GM21825 (cell line): ENCODE results near the gene PNPLA8.
"Not testable (repeated sequence)": the region's sequence is repeated elsewhere in the genome, so short reads cannot be mapped to it uniquely, and the experiment has no call there.

Source experiments
- ATAC-seq: cut with Tn5 transposase; IDR thresholded peaks from one replicate; pipeline ENCODE4 v1.9.1; 2021; ENCODE audit warnings: mild to moderate bottlenecking, moderate library complexity; ENCODE audit not compliant: unreplicated experiment

PNPLA8 gene

GRCh38 chr7:108480311-108480710, 45.6 kb downstream of the PNPLA8 start:
- ATAC-seq = no peak

GRCh38 chr7:108479751-108480150, 46.2 kb downstream of the PNPLA8 start:
- no peak for ATAC-seq

- ATAC-seq = no peak
Measured at GRCh38 chr7:108479118-108479517, 46.8 kb downstream of the PNPLA8 start.

GRCh38 chr7:108468246-108468645, 57.7 kb downstream of the PNPLA8 start:
- no peak for ATAC-seq

- no peak for ATAC-seq
Measured at GRCh38 chr7:108467391-108467790, 58.5 kb downstream of the PNPLA8 start.

- ATAC-seq = not testable (repeated sequence)
Measured at GRCh38 chr7:108466322-108466721, 59.6 kb downstream of the PNPLA8 start.

- no peak for ATAC-seq
Measured at GRCh38 chr7:108464743-108465142, 61.2 kb downstream of the PNPLA8 start.

GRCh38 chr7:108463613-108464012, 62.3 kb downstream of the PNPLA8 start:
- ATAC-seq = no peak

- no peak for ATAC-seq
Measured at GRCh38 chr7:108461840-108462239, 64.1 kb downstream of the PNPLA8 start.

GRCh38 chr7:108460964-108461363, 65.0 kb downstream of the PNPLA8 start:
- ATAC-seq = no peak

GRCh38 chr7:108459922-108460551, 65.9 kb downstream of the PNPLA8 start:
- no peak for ATAC-seq

GRCh38 chr7:108457871-108458270, 68.1 kb downstream of the PNPLA8 start:
- ATAC-seq = no peak

GRCh38 chr7:108456845-108457540, 68.9 kb downstream of the PNPLA8 start:
- ATAC-seq = no peak

- no peak for ATAC-seq
Measured at GRCh38 chr7:108455998-108456677, 69.8 kb downstream of the PNPLA8 start, which contains the start of gene NRCAM. TSS of gene NRCAM (minus strand) at chr7:108456436. CDS start at chr7:108240064, 216,372 bp downstream.

- no peak for ATAC-seq
Measured at GRCh38 chr7:108455551-108455997, 70.4 kb downstream of the PNPLA8 start.

GRCh38 chr7:108454674-108455550, 71.0 kb downstream of the PNPLA8 start:
- ATAC-seq = no peak

- no peak for ATAC-seq
Measured at GRCh38 chr7:108454317-108454673, 71.6 kb downstream of the PNPLA8 start.

GRCh38 chr7:108453320-108453719, 72.6 kb downstream of the PNPLA8 start:
- ATAC-seq = no peak

GRCh38 chr7:108452707-108453106, 73.2 kb downstream of the PNPLA8 start:
- ATAC-seq = no peak

GRCh38 chr7:108451296-108451848, 74.6 kb downstream of the PNPLA8 start:
- ATAC-seq = no peak

GRCh38 chr7:108450160-108450559, 75.8 kb downstream of the PNPLA8 start:
- no peak for ATAC-seq
